GM13976 (cell line): Measurements from ENCODE around the gene S1PR3.

Experiments used
- DNase-seq: peaks from one replicate; pipeline ENCODE4 v3.0.0; 2012; ENCODE audit warnings: low spot score
- in situ Hi-C: fragments of 300-500 bp; cut with MboI; formaldehyde crosslinking; loops from one replicate; pipeline ENCODE4 v1.12.0; 2022; ENCODE audit warnings: low sequenced_read_pairs, mixed read lengths, inconsistent platforms; ENCODE audit not compliant: unreplicated experiment
- TF ChIP-seq, protein P1 (sequence below): IDR thresholded peaks from 2 replicates; pipeline ENCODE4 v1.5.1; 2012; ENCODE audit warnings: borderline replicate concordance, mild to moderate bottlenecking; ENCODE audit not compliant: insufficient read depth; ENCODE audit errors: extremely low read depth, missing control alignments, control extremely low read depth

S1PR3 gene

DNA sequence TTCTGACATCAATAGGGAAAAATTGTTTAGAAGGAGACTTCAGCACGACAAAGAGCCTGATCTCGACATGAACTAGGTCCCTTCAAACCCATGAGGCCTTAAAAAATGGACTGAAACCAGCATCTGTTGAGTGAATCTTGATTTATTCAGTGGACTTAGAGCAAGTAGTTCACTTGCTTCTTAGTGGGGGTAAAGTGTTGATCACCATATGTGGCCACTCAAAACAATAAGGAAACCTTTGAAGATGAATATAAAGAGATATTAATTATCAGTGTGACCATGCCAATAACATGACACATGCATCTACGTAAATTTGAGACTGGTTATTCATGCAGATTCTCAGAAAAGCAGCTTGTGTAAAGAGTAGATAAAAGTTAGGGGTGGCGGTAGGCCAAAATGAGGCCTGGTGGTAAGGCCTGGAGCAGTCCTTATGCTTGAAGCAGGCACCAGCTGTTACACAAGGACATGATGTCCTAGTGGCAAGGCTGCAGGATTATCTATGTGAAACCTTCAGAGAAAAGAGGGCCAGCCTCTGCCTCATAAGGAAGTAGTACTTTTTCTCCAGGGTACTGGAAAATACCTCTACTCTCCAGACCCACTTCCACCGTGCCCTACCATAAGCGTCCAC, 61.3 kb downstream of the S1PR3 start:
- TF ChIP-seq, protein P1, sequence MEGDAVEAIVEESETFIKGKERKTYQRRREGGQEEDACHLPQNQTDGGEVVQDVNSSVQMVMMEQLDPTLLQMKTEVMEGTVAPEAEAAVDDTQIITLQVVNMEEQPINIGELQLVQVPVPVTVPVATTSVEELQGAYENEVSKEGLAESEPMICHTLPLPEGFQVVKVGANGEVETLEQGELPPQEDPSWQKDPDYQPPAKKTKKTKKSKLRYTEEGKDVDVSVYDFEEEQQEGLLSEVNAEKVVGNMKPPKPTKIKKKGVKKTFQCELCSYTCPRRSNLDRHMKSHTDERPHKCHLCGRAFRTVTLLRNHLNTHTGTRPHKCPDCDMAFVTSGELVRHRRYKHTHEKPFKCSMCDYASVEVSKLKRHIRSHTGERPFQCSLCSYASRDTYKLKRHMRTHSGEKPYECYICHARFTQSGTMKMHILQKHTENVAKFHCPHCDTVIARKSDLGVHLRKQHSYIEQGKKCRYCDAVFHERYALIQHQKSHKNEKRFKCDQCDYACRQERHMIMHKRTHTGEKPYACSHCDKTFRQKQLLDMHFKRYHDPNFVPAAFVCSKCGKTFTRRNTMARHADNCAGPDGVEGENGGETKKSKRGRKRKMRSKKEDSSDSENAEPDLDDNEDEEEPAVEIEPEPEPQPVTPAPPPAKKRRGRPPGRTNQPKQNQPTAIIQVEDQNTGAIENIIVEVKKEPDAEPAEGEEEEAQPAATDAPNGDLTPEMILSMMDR = no peak
- DNase-seq = no peak
- in situ Hi-C loops = no loop called here

DNA sequence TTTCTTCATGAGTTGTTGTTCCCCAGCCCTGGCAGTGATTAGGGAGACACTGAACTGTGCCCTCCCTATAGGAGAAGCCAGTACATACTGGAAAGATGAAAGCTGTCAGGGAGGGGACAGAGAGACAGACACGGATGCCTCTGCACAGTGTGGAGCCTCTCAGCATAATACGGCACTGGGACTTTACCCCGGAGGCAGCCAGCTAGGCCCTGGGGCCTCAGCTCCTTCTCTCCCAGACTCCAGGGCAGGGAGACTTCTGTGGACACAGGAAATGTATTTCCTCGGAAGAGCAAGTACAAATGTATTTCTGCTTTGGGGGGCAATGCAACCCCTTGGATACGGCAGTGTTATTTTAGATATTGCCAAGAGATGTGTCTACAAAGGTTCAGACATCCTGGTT, 62.0 kb downstream of the S1PR3 start:
- in situ Hi-C loops = no loop called here
- no peak for DNase-seq
- TF ChIP-seq, protein P1 = no peak
